ENCODE data around the gene PRR14L. TPM values are rescaled to one million over a fixed set of nuclear protein-coding genes. Genes with fewer than 3 reads are reported as not detected.

PRR14L gene
- total and polyA plus RNA-seq, 2 of the 13 experiments (the other 11 are each of a cell fraction or from before 2014, with no cell fraction given) = 6.6 to 16.5 TPM

DNA sequence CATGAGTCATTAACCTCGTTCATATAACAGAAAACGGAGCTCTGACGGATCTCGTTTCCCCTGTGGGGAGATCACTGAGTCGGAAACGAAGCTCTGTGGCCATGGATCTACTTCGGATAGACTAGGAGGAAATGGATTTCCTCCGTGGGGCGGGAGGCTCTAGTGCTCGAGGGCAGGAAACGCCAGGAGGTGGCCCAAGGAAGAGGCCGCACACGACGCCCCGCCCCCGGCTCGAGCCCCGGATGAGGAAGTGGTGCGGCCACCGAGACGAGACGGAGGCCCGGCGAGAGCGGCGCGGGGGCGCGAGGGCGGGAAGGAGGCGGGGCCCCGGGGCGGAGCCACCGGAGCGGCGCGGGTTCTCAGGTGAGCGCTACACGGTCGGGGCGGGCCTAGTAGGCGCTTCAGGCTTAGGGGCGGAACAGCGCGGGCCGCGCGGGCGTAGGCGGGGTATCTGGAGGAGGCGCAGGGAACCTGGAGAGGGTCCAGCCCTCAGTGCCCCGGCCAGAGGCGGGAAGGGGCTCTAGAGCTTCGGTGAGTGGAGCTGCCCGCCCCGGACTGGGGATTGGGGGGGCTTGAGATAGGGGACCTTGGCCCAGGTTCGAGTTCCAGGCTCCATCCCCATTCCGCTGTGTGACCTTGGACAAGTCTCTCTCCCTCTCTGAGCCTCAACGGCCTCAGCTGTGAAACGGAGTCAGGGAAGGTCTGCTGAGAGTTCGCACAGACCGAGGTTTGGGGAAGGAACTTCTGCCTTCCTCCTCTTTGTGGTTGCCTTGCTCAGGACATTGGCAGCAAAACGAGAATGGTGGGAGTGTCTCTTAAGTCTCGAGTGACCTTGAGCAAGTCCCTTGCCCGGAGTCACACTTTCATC, 3.9 kb upstream of the PRR14L start, which contains the start of gene DEPDC5 (continued):
- TF ChIP-seq, protein P1, sequence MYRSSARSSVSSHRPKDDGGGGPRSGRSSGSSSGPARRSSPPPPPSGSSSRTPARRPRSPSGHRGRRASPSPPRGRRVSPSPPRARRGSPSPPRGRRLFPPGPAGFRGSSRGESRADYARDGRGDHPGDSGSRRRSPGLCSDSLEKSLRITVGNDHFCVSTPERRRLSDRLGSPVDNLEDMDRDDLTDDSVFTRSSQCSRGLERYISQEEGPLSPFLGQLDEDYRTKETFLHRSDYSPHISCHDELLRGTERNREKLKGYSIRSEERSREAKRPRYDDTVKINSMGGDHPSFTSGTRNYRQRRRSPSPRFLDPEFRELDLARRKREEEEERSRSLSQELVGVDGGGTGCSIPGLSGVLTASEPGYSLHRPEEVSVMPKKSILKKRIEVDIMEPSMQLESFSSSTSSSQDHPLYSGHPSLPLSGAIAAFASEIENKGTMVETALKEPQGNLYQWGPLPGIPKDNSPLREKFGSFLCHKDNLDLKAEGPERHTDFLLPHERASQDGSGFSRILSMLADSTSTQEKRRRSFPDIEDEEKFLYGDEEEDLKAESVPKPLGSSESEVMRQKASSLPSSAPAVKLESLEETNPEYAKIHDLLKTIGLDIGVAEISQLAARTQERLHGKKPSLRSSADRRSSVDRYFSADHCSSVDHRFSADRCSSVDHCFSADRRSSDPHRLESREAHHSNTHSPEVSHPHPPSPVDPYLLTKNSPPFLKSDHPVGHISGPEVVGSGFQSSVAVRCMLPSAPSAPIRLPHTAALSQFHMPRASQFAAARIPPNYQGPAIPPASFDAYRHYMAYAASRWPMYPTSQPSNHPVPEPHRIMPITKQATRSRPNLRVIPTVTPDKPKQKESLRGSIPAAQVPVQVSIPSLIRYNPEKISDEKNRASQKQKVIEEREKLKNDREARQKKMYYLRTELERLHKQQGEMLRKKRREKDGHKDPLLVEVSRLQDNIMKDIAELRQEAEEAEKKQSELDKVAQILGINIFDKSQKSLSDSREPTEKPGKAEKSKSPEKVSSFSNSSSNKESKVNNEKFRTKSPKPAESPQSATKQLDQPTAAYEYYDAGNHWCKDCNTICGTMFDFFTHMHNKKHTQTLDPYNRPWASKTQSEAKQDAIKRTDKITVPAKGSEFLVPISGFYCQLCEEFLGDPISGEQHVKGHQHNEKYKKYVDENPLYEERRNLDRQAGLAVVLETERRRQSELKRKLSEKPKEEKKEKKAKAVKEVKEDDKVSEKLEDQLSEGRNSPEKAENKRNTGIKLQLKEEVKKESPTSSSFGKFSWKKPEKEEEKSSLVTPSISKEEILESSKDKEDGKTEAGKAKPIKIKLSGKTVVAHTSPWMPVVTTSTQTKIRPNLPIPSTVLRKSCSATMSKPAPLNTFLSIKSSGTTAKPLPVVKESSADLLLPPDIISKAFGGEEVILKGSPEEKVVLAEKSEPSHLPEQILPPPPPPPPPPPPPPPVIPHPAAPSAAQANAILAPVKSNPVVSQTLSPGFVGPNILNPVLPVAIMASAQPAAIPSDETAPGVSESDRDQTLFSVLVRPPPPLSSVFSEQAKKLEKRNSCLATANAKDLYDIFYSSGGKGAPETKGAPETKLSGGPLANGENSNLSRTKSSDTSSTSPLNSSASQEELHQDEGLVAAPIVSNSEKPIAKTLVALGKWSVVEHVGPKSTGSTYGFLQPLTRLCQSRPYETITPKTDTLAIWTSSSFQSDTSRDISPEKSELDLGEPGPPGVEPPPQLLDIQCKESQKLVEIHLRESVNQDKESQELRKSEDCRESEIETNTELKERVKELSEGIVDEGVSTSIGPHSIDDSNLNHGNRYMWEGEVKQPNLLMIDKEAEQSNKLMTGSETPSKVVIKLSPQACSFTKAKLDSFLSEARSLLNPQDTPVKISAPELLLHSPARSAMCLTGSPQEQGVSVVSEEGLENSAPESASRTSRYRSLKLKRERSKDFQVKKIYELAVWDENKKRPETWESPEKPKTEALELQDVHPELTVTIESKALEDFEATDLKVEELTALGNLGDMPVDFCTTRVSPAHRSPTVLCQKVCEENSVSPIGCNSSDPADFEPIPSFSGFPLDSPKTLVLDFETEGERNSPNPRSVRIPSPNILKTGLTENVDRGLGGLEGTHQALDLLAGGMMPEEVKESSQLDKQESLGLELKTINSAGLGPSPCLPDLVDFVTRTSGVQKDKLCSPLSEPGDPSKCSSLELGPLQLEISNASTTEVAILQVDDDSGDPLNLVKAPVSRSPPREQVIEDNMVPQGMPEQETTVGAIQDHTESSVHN (CRISPR knock-in tag; IDR thresholded peaks at IDR 0.05) = peak; percentile 46; the same call in 1 of the 2 replicates
- TF ChIP-seq SOX13 (IDR thresholded peaks at IDR 0.05) (no peak), SOX13 (CRISPR knock-in tag; conservative IDR thresholded peaks at IDR 0.05 in 1 of 2, IDR thresholded peaks at IDR 0.05 in 1 of 2) (peak in 1 of 2 experiments; percentile 24; a peak in 1 of 4 replicates), GFI1 (CRISPR knock-in tag; IDR thresholded peaks at IDR 0.05; ENCODE audit: borderline replicate concordance) (0 out of 2 replicates have a peak, but pooled peaks have one; percentile 47), SP140L (CRISPR knock-in tag; IDR thresholded peaks at IDR 0.05; ENCODE audit: borderline replicate concordance) (no peak), MAZ (IDR thresholded peaks at IDR 0.05; ENCODE audit: borderline replicate concordance, low read depth, low read length) (peak; percentile 64; the same call in 1 of the 2 replicates), MAZ (CRISPR knock-in tag; IDR thresholded peaks at IDR 0.05; ENCODE audit: low read depth) (peak; percentile 74), ZNF335 (CRISPR knock-in tag; IDR thresholded peaks at IDR 0.05) (0 out of 2 replicates have a peak, but pooled peaks have one; percentile 33), PAF1 (CRISPR knock-in tag; IDR thresholded peaks at IDR 0.05) (no peak), CHD4 (IDR thresholded peaks at IDR 0.05; ENCODE audit: borderline replicate concordance, low read length) (peak; percentile 7; the same call in 1 of the 2 replicates), ZNF234 (CRISPR knock-in tag; conservative IDR thresholded peaks at IDR 0.05) (no peak)
- TF ChIP-seq, protein P2, sequence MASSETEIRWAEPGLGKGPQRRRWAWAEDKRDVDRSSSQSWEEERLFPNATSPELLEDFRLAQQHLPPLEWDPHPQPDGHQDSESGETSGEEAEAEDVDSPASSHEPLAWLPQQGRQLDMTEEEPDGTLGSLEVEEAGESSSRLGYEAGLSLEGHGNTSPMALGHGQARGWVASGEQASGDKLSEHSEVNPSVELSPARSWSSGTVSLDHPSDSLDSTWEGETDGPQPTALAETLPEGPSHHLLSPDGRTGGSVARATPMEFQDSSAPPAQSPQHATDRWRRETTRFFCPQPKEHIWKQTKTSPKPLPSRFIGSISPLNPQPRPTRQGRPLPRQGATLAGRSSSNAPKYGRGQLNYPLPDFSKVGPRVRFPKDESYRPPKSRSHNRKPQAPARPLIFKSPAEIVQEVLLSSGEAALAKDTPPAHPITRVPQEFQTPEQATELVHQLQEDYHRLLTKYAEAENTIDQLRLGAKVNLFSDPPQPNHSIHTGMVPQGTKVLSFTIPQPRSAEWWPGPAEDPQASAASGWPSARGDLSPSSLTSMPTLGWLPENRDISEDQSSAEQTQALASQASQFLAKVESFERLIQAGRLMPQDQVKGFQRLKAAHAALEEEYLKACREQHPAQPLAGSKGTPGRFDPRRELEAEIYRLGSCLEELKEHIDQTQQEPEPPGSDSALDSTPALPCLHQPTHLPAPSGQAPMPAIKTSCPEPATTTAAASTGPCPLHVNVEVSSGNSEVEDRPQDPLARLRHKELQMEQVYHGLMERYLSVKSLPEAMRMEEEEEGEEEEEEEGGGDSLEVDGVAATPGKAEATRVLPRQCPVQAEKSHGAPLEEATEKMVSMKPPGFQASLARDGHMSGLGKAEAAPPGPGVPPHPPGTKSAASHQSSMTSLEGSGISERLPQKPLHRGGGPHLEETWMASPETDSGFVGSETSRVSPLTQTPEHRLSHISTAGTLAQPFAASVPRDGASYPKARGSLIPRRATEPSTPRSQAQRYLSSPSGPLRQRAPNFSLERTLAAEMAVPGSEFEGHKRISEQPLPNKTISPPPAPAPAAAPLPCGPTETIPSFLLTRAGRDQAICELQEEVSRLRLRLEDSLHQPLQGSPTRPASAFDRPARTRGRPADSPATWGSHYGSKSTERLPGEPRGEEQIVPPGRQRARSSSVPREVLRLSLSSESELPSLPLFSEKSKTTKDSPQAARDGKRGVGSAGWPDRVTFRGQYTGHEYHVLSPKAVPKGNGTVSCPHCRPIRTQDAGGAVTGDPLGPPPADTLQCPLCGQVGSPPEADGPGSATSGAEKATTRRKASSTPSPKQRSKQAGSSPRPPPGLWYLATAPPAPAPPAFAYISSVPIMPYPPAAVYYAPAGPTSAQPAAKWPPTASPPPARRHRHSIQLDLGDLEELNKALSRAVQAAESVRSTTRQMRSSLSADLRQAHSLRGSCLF (CRISPR knock-in tag; IDR thresholded peaks at IDR 0.05; ENCODE audit: borderline replicate concordance) = no peak

All from HepG2 (cell line).